ENCODE measurements around the gene REEP3. TPM values are rescaled to one million over a fixed set of nuclear protein-coding genes. Genes with fewer than 3 reads are reported as not detected.
"Not testable (repeated sequence)": the region's sequence is repeated elsewhere in the genome, so short reads cannot be mapped to it uniquely, and the experiment has no call there.

Gene REEP3
- total RNA-seq: 17.9 TPM

GRCh38 chr10:63520500-63521415 lies at the start of gene REEP3:
Gene REEP3 (plus strand): TSS chr10:63521401. CDS start chr10:63521546, 145 bp downstream.
- DNase-seq (ENCODE audit: low spot score in 2 of 2): peak in 1 of 2 donors; percentile 76
- FAIRE-seq: no peak

GRCh38 chr10:63474488-63474887 lies 46.7 kb upstream of the REEP3 start:
- DNase-seq (ENCODE audit: low spot score in 2 of 2) (no peak), FAIRE-seq (no peak)

- FAIRE-seq: no peak
- DNase-seq (ENCODE audit: low spot score in 2 of 2): no peak
Observed at GRCh38 chr10:63477927-63478326, 43.3 kb upstream of the REEP3 start.

- DNase-seq (ENCODE audit: low spot score in 2 of 2): no peak
Observed at GRCh38 chr10:63478564-63478963, 42.6 kb upstream of the REEP3 start.

GRCh38 chr10:63480237-63480636 lies 41.0 kb upstream of the REEP3 start:
- FAIRE-seq: no peak
- DNase-seq (ENCODE audit: low spot score in 2 of 2): no peak

More at GRCh38 chr10:63478564-63478963, 42.6 kb upstream of the REEP3 start:
- no peak for FAIRE-seq

- FAIRE-seq: no peak
Observed at GRCh38 chr10:63481815-63482421, 39.3 kb upstream of the REEP3 start.

GRCh38 chr10:63483983-63484382 lies 37.2 kb upstream of the REEP3 start:
- FAIRE-seq: no peak

More at GRCh38 chr10:63481815-63482421, 39.3 kb upstream of the REEP3 start:
- no peak for DNase-seq (ENCODE audit: low spot score in 2 of 2)

GRCh38 chr10:63487990-63488389 lies 33.2 kb upstream of the REEP3 start:
- no peak for DNase-seq (ENCODE audit: low spot score in 2 of 2)
- no peak for FAIRE-seq

More at GRCh38 chr10:63483983-63484382, 37.2 kb upstream of the REEP3 start:
- DNase-seq (ENCODE audit: low spot score in 2 of 2): no peak

GRCh38 chr10:63489838-63490237 lies 31.4 kb upstream of the REEP3 start:
- no peak for FAIRE-seq

GRCh38 chr10:63491588-63492316 lies 29.4 kb upstream of the REEP3 start:
- FAIRE-seq (no peak), DNase-seq (ENCODE audit: low spot score in 2 of 2) (no peak)

More at GRCh38 chr10:63489838-63490237, 31.4 kb upstream of the REEP3 start:
- no peak for DNase-seq (ENCODE audit: low spot score in 2 of 2)

GRCh38 chr10:63492317-63492690 lies 28.9 kb upstream of the REEP3 start:
- FAIRE-seq; DNase-seq (ENCODE audit: low spot score in 2 of 2): not testable (repeated sequence)

GRCh38 chr10:63493004-63493403 lies 28.2 kb upstream of the REEP3 start:
- DNase-seq (ENCODE audit: low spot score in 2 of 2) (no peak), FAIRE-seq (no peak)

- DNase-seq (ENCODE audit: low spot score in 2 of 2): no peak
- FAIRE-seq: no peak
Observed at GRCh38 chr10:63494951-63495350, 26.2 kb upstream of the REEP3 start.

- FAIRE-seq: no peak
- no peak for DNase-seq (ENCODE audit: low spot score in 2 of 2)
Observed at GRCh38 chr10:63496561-63496960, 24.6 kb upstream of the REEP3 start.

GRCh38 chr10:63497321-63497720 lies 23.9 kb upstream of the REEP3 start:
- FAIRE-seq (no peak), DNase-seq (ENCODE audit: low spot score in 2 of 2) (no peak)

- DNase-seq (ENCODE audit: low spot score in 2 of 2) (no peak), FAIRE-seq (no peak)
Observed at GRCh38 chr10:63498665-63499064, 22.5 kb upstream of the REEP3 start.

GRCh38 chr10:63500551-63500950 lies 20.6 kb upstream of the REEP3 start:
- DNase-seq (ENCODE audit: low spot score in 2 of 2); FAIRE-seq: not testable (repeated sequence)

GRCh38 chr10:63501954-63502353 lies 19.2 kb upstream of the REEP3 start:
- FAIRE-seq: no peak
- no peak for DNase-seq (ENCODE audit: low spot score in 2 of 2)

GRCh38 chr10:63502832-63503231 lies 18.4 kb upstream of the REEP3 start:
- no peak for FAIRE-seq
- no peak for DNase-seq (ENCODE audit: low spot score in 2 of 2)

GRCh38 chr10:63503395-63503794 lies 17.8 kb upstream of the REEP3 start:
- FAIRE-seq (no peak), DNase-seq (ENCODE audit: low spot score in 2 of 2) (no peak)

Data from frontal cortex (tissue), 4 donors.